ENCODE results near the gene PHLDA3.

- TF ChIP-seq POLR2AphosphoS5 (IDR thresholded peaks at IDR 0.05) = no peak
- no peak for TF ChIP-seq CTCF (IDR thresholded peaks at IDR 0.05 in 8 of 11, conservative IDR thresholded peaks at IDR 0.05 in 3 of 11)
Observed at GRCh38 chr1:201445310-201445709, 23.7 kb downstream of the PHLDA3 start.
